GM23338 (cell line): ENCODE measurements around the gene E2F6. TPM values are rescaled to one million over a fixed set of nuclear protein-coding genes. Genes with fewer than 3 reads are reported as not detected.

Source experiments
- ATAC-seq: fragments of 200-7000 bp; cut with Tn5 transposase; 3 replicates; pipeline ENCODE4 v1.9.1; 2020
- DNase-seq: peaks from one replicate; pipeline ENCODE4 v3.0.0-alpha.2; 2015; ENCODE audit warnings: low spot score
- H2AFZ ChIP-seq: fragments of 200-600 bp; sonication (generic); 2 replicates; pipeline ENCODE4 v1.8.0; 2016; ENCODE audit warnings: antibody characterized with exemption, mild to moderate bottlenecking, moderate library complexity
- H3F3A ChIP-seq: fragments of 200-600 bp; sonication (generic); replicated peaks from 2 replicates; pipeline ENCODE4 v1.8.0; 2017; ENCODE audit warnings: antibody characterized with exemption, mixed run types, low read depth
- H3K27ac ChIP-seq: fragments of 200-600 bp; sonication (generic); 2 replicates; pipeline ENCODE4 v1.6.1; 2016; ENCODE audit warnings: low read depth
- H3K27me3 ChIP-seq: fragments of 200-600 bp; sonication (generic); 2 replicates; pipeline ENCODE4 v1.8.0; 2016; ENCODE audit warnings: mild to moderate bottlenecking, mixed run types, moderate library complexity; ENCODE audit not compliant: insufficient read depth
- H3K36me3 ChIP-seq: fragments of 200-600 bp; sonication (generic); 2 replicates; pipeline ENCODE4 v1.8.0; 2016; ENCODE audit warnings: mild to moderate bottlenecking; ENCODE audit not compliant: insufficient read depth
- H3K4me1 ChIP-seq: fragments of 200-600 bp; sonication (generic); 2 replicates; pipeline ENCODE4 v1.8.0; 2016; ENCODE audit warnings: mild to moderate bottlenecking, moderate library complexity; ENCODE audit not compliant: insufficient read depth
- H3K4me2 ChIP-seq: fragments of 200-600 bp; sonication (generic); 2 replicates; pipeline ENCODE4 v1.7.1; 2017; ENCODE audit warnings: mixed run types
- H3K4me3 ChIP-seq: fragments of 200-600 bp; sonication (generic); 2 replicates; pipeline ENCODE4 v1.6.1; 2016; ENCODE audit warnings: mixed run types
- H3K79me2 ChIP-seq: fragments of 200-600 bp; sonication (generic); replicated peaks from 2 replicates; pipeline ENCODE4 v1.8.0; 2017; ENCODE audit warnings: mild to moderate bottlenecking; ENCODE audit not compliant: insufficient read depth
- H3K9me2 ChIP-seq: fragments of 200-600 bp; sonication (generic); 2 replicates; pipeline ENCODE4 v1.8.0; 2017; ENCODE audit not compliant: insufficient read depth
- H4K20me1 ChIP-seq: fragments of 200-600 bp; sonication (generic); replicated peaks from 2 replicates; pipeline ENCODE4 v1.8.0; 2017; ENCODE audit warnings: mild to moderate bottlenecking; ENCODE audit not compliant: insufficient read depth
- H3K27ac Mint-ChIP-seq: 2 replicates; pipeline ENCODE4 v1.8.0; 2020; ENCODE audit warnings: inconsistent platforms, mild to moderate bottlenecking, moderate library complexity, mixed read lengths
- H3K27me3 Mint-ChIP-seq: 3 replicates; pipeline ENCODE4 v1.8.0; 2022; ENCODE audit warnings: low read depth, mild to moderate bottlenecking, moderate library complexity, mixed read lengths, inconsistent platforms; ENCODE audit not compliant: insufficient read depth, poor library complexity
- H3K36me3 Mint-ChIP-seq: 3 replicates; pipeline ENCODE4 v1.8.0; 2021; ENCODE audit warnings: low read depth, mild to moderate bottlenecking, inconsistent platforms, moderate library complexity, mixed read lengths
- H3K4me1 Mint-ChIP-seq: 3 replicates; pipeline ENCODE4 v1.8.0; 2020; ENCODE audit warnings: mild to moderate bottlenecking, inconsistent platforms, mixed read lengths
- H3K4me3 Mint-ChIP-seq: 3 replicates; pipeline ENCODE4 v1.8.0; 2021; ENCODE audit warnings: moderate library complexity, mild to moderate bottlenecking, inconsistent platforms, mixed read lengths
- H3K9me3 Mint-ChIP-seq: 3 replicates; pipeline ENCODE4 v1.8.0; 2020; ENCODE audit warnings: moderate library complexity, mild to moderate bottlenecking, inconsistent platforms, mixed read lengths
- CTCF ChIP-seq, 2 experiments: fragments of 200-600 bp in 1 of 2; sonication (generic) in 1 of 2; conservative IDR thresholded peaks; 2 replicates each; pipeline versions ENCODE4 v1.5.1 to v1.6.1; 2016 to 2017; ENCODE audit warnings: antibody characterized with exemption in 2 of 2, low read depth in 2 of 2, mild to moderate bottlenecking in 2 of 2, moderate library complexity in 1 of 2
- EZH2phosphoT487 ChIP-seq: fragments of 200-600 bp; sonication (generic); IDR thresholded peaks from one replicate; pipeline ENCODE4 v1.8.1; 2018; ENCODE audit warnings: antibody characterized with exemption; ENCODE audit not compliant: unreplicated experiment
- JUNB ChIP-seq: IDR thresholded peaks from one replicate; pipeline ENCODE4 v1.6.1; 2016; ENCODE audit warnings: antibody characterized with exemption; ENCODE audit not compliant: unreplicated experiment
- NANOG ChIP-seq: IDR thresholded peaks from 2 replicates; pipeline ENCODE4 v1.6.1; 2016; ENCODE audit warnings: antibody characterized with exemption, borderline replicate concordance
- REST ChIP-seq: IDR thresholded peaks from one replicate; pipeline ENCODE4 v1.6.1; 2018; ENCODE audit warnings: antibody characterized with exemption; ENCODE audit not compliant: unreplicated experiment
- ZNF331 ChIP-seq: fragments of 250-450 bp; sonication (Bioruptor Pico); IDR thresholded peaks from 2 replicates; pipeline ENCODE4 v1.5.0; 2020; ENCODE audit warnings: low read depth, mild to moderate bottlenecking, moderate library complexity
- ZNF462 ChIP-seq: fragments of 250-450 bp; sonication (Bioruptor Pico); IDR thresholded peaks from 2 replicates; pipeline ENCODE4 v1.5.0; 2020; ENCODE audit warnings: mild to moderate bottlenecking, moderate library complexity
- polyA plus RNA-seq: library from polyadenylated mRNA; unstranded; fragments of >200 nt; fragmentation: Nextera tagmentation; extraction: Ambion mirVana; gene quantifications from 2 replicates; pipeline ENCODE4 v1.2.1, GENCODE V29; 2016
- total RNA-seq: library from RNA; depleted of rRNA; stranded (reverse); fragments of >200 nt; shearing (Covaris generic); gene quantifications from 2 replicates; pipeline ENCODE4 v1.2.3, GENCODE V29; 2014

The E2F6 gene
- total and polyA plus RNA-seq, 2 experiments from 2014 or later, result 16.9 to 20.7 TPM

GRCh38 chr2:11450791-11451190 lies 15.2 kb downstream of the E2F6 start (continued):
- no peak for TF ChIP-seq CTCF (conservative IDR thresholded peaks at IDR 0.05; ENCODE audit: low read depth in 2 of 2)
- no peak for TF ChIP-seq JUNB

- no peak overlapping the region for H3K27ac Mint-ChIP-seq
- no peaks in the 10 kb centered on the region for H3K27me3 ChIP-seq
- H3F3A ChIP-seq, result no peaks in the 10 kb centered on the region
- H3K9me3 Mint-ChIP-seq, result peaks cover 15% of the 10 kb centered on the region
- no peak overlapping the region for H3K4me2 ChIP-seq
- no peak overlapping the region for H2AFZ ChIP-seq
- H3K4me3 ChIP-seq, result no peak overlapping the region
- peaks cover 69% of the 10 kb centered on the region for H3K36me3 Mint-ChIP-seq
- H3K27ac ChIP-seq, result no peak overlapping the region
- H3K4me3 Mint-ChIP-seq, result no peak overlapping the region
- ATAC-seq (peak; percentile 98), DNase-seq (peak; percentile 89)
- no peaks in the 10 kb centered on the region for H3K4me1 Mint-ChIP-seq
- H3K79me2 ChIP-seq, result no peaks in the 10 kb centered on the region
- peaks cover 3% of the 10 kb centered on the region for H3K27me3 Mint-ChIP-seq
- H3K36me3 ChIP-seq, result peaks cover 27% of the 10 kb centered on the region; the same call in 1 of the 2 replicates
- H3K4me1 ChIP-seq, result no peaks in the 10 kb centered on the region
- H3K9me2 ChIP-seq, result peaks cover 5% of the 10 kb centered on the region; the same call in 1 of the 2 replicates
- TF ChIP-seq NANOG (peak; percentile 22; the same call in 1 of the 2 replicates), REST (no peak), ZNF331 (no peak), CTCF (conservative IDR thresholded peaks at IDR 0.05; ENCODE audit: low read depth in 2 of 2) (peak; percentile 89 to 93), EZH2phosphoT487 (no peak), ZNF462 (CRISPR knock-in tag) (0 out of 2 replicates have a peak, but pooled peaks have one; percentile 7)
- no peaks in the 10 kb centered on the region for H4K20me1 ChIP-seq
Observed at GRCh38 chr2:11446733-11447248, 19.2 kb downstream of the E2F6 start.
